ENCODE data around the gene CDC42EP4.

CDC42EP4 gene

GRCh38 chr17:73311781-73312641 lies at the start of gene CDC42EP4:
Gene CDC42EP4 (minus strand): TSS chr17:73312001. CDS start chr17:73286500, 25,501 bp downstream.
- peaks cover 6% of the 10 kb centered on the region; the same call in 1 of the 2 replicates for H3K4me1 ChIP-seq (ENCODE audit: control insufficient read depth, insufficient read depth, low read length)
- no peaks in the 10 kb centered on the region for H3K36me3 ChIP-seq (ENCODE audit: control insufficient read depth, insufficient read depth, low read length)
- no peaks in the 10 kb centered on the region; the same call in 1 of the 2 replicates for H3K27me3 ChIP-seq (ENCODE audit: control insufficient read depth, insufficient read depth, low read length)
- H3K9me3 ChIP-seq (ENCODE audit: control insufficient read depth, insufficient read depth, low read length) = no peaks in the 10 kb centered on the region
- no CpG with 5 or more reads among the region's 71 CpGs for WGBS (ENCODE audit: insufficient coverage, insufficient read length)
- H3K27ac ChIP-seq (ENCODE audit: low read length) = no peak within 1 kb of the TSS
- H3K4me3 ChIP-seq (ENCODE audit: low read length) = peak within 1 kb of the TSS; percentile 80
- DNase-seq (ENCODE audit: low read depth, low spot score) = peak; percentile 68

- Histone ChIP-seq H3K4me3 (ENCODE audit: low read length) (no peak overlapping the region), H3K36me3 (ENCODE audit: control insufficient read depth, insufficient read depth, low read length) (no peaks in the 10 kb centered on the region), H3K27ac (ENCODE audit: low read length) (no peak overlapping the region), H3K9me3 (ENCODE audit: control insufficient read depth, insufficient read depth, low read length) (no peaks in the 10 kb centered on the region), H3K27me3 (ENCODE audit: control insufficient read depth, insufficient read depth, low read length) (no peaks in the 10 kb centered on the region), H3K4me1 (ENCODE audit: control insufficient read depth, insufficient read depth, low read length) (peaks cover 9% of the 10 kb centered on the region)
- no CpG with 5 or more reads among the region's 29 CpGs for WGBS (ENCODE audit: insufficient coverage, insufficient read length)
- DNase-seq (ENCODE audit: low read depth, low spot score) = no peak
Measured at GRCh38 chr17:73360961-73361761, 49.4 kb upstream of the CDC42EP4 start.

- no peak for DNase-seq (ENCODE audit: low read depth, low spot score)
- Histone ChIP-seq H3K4me3 (ENCODE audit: low read length) (no peak overlapping the region), H3K36me3 (ENCODE audit: control insufficient read depth, insufficient read depth, low read length) (no peaks in the 10 kb centered on the region), H3K4me1 (ENCODE audit: control insufficient read depth, insufficient read depth, low read length) (peaks cover 9% of the 10 kb centered on the region), H3K9me3 (ENCODE audit: control insufficient read depth, insufficient read depth, low read length) (no peaks in the 10 kb centered on the region), H3K27ac (ENCODE audit: low read length) (no peak overlapping the region), H3K27me3 (ENCODE audit: control insufficient read depth, insufficient read depth, low read length) (no peaks in the 10 kb centered on the region)
- WGBS (ENCODE audit: insufficient coverage, insufficient read length) = no CpG with 5 or more reads among the region's 7 CpGs
Measured at GRCh38 chr17:73359987-73360410, 48.2 kb upstream of the CDC42EP4 start.

- Histone ChIP-seq H3K36me3 (ENCODE audit: control insufficient read depth, insufficient read depth, low read length) (no peaks in the 10 kb centered on the region), H3K27ac (ENCODE audit: low read length) (no peak overlapping the region), H3K4me3 (ENCODE audit: low read length) (no peak overlapping the region), H3K9me3 (ENCODE audit: control insufficient read depth, insufficient read depth, low read length) (no peaks in the 10 kb centered on the region), H3K27me3 (ENCODE audit: control insufficient read depth, insufficient read depth, low read length) (no peaks in the 10 kb centered on the region), H3K4me1 (ENCODE audit: control insufficient read depth, insufficient read depth, low read length) (peaks cover 9% of the 10 kb centered on the region)
- DNase-seq (ENCODE audit: low read depth, low spot score) = no peak
- WGBS (ENCODE audit: insufficient coverage, insufficient read length) = no CpG with 5 or more reads among the region's 10 CpGs
Measured at GRCh38 chr17:73359352-73359751, 47.6 kb upstream of the CDC42EP4 start.

GRCh38 chr17:73358668-73359067 lies 46.9 kb upstream of the CDC42EP4 start:
- no CpG with 5 or more reads among the region's 9 CpGs for WGBS (ENCODE audit: insufficient coverage, insufficient read length)
- no peak overlapping the region for H3K27ac ChIP-seq (ENCODE audit: low read length)
- no peak for DNase-seq (ENCODE audit: low read depth, low spot score)
- no peaks in the 10 kb centered on the region for H3K36me3 ChIP-seq (ENCODE audit: control insufficient read depth, insufficient read depth, low read length)
- H3K9me3 ChIP-seq (ENCODE audit: control insufficient read depth, insufficient read depth, low read length) = no peaks in the 10 kb centered on the region
- no peaks in the 10 kb centered on the region for H3K27me3 ChIP-seq (ENCODE audit: control insufficient read depth, insufficient read depth, low read length)
- H3K4me1 ChIP-seq (ENCODE audit: control insufficient read depth, insufficient read depth, low read length) = peaks cover 8% of the 10 kb centered on the region
- no peak overlapping the region for H3K4me3 ChIP-seq (ENCODE audit: low read length)

- H3K27me3 ChIP-seq (ENCODE audit: control insufficient read depth, insufficient read depth, low read length) = no peaks in the 10 kb centered on the region
- no CpG with 5 or more reads among the region's 19 CpGs for WGBS (ENCODE audit: insufficient coverage, insufficient read length)
- no peaks in the 10 kb centered on the region for H3K9me3 ChIP-seq (ENCODE audit: control insufficient read depth, insufficient read depth, low read length)
- no peaks in the 10 kb centered on the region for H3K36me3 ChIP-seq (ENCODE audit: control insufficient read depth, insufficient read depth, low read length)
- no peak for DNase-seq (ENCODE audit: low read depth, low spot score)
- H3K4me1 ChIP-seq (ENCODE audit: control insufficient read depth, insufficient read depth, low read length) = peaks cover 8% of the 10 kb centered on the region
- no peak overlapping the region for H3K4me3 ChIP-seq (ENCODE audit: low read length)
- H3K27ac ChIP-seq (ENCODE audit: low read length) = no peak overlapping the region
Measured at GRCh38 chr17:73357981-73358380, 46.2 kb upstream of the CDC42EP4 start.

- no peak overlapping the region for H3K27ac ChIP-seq (ENCODE audit: low read length)
- WGBS (ENCODE audit: insufficient coverage, insufficient read length) = no CpG with 5 or more reads among the region's 9 CpGs
- no peaks in the 10 kb centered on the region for H3K27me3 ChIP-seq (ENCODE audit: control insufficient read depth, insufficient read depth, low read length)
Measured at GRCh38 chr17:73357318-73357717, 45.5 kb upstream of the CDC42EP4 start.

GRCh38 chr17:73356561-73357170 lies 44.9 kb upstream of the CDC42EP4 start:
- Histone ChIP-seq H3K4me1 (ENCODE audit: control insufficient read depth, insufficient read depth, low read length) (peaks cover 7% of the 10 kb centered on the region), H3K27me3 (ENCODE audit: control insufficient read depth, insufficient read depth, low read length) (no peaks in the 10 kb centered on the region), H3K27ac (ENCODE audit: low read length) (no peak overlapping the region), H3K4me3 (ENCODE audit: low read length) (no peak overlapping the region), H3K9me3 (ENCODE audit: control insufficient read depth, insufficient read depth, low read length) (no peaks in the 10 kb centered on the region), H3K36me3 (ENCODE audit: control insufficient read depth, insufficient read depth, low read length) (no peaks in the 10 kb centered on the region)
- DNase-seq (ENCODE audit: low read depth, low spot score) = no peak
- no CpG with 5 or more reads among the region's 8 CpGs for WGBS (ENCODE audit: insufficient coverage, insufficient read length)

More at GRCh38 chr17:73357318-73357717, 45.5 kb upstream of the CDC42EP4 start:
- peaks cover 8% of the 10 kb centered on the region for H3K4me1 ChIP-seq (ENCODE audit: control insufficient read depth, insufficient read depth, low read length)
- no peak overlapping the region for H3K4me3 ChIP-seq (ENCODE audit: low read length)
- H3K36me3 ChIP-seq (ENCODE audit: control insufficient read depth, insufficient read depth, low read length) = no peaks in the 10 kb centered on the region
- no peak for DNase-seq (ENCODE audit: low read depth, low spot score)
- no peaks in the 10 kb centered on the region for H3K9me3 ChIP-seq (ENCODE audit: control insufficient read depth, insufficient read depth, low read length)

GRCh38 chr17:73354423-73355284 lies 42.9 kb upstream of the CDC42EP4 start:
- Histone ChIP-seq H3K4me3 (ENCODE audit: low read length) (no peak overlapping the region), H3K27ac (ENCODE audit: low read length) (no peak overlapping the region), H3K9me3 (ENCODE audit: control insufficient read depth, insufficient read depth, low read length) (no peaks in the 10 kb centered on the region), H3K4me1 (ENCODE audit: control insufficient read depth, insufficient read depth, low read length) (peaks cover 3% of the 10 kb centered on the region; the same call in 1 of the 2 replicates), H3K27me3 (ENCODE audit: control insufficient read depth, insufficient read depth, low read length) (no peaks in the 10 kb centered on the region), H3K36me3 (ENCODE audit: control insufficient read depth, insufficient read depth, low read length) (no peaks in the 10 kb centered on the region)
- DNase-seq (ENCODE audit: low read depth, low spot score) = no peak
- no CpG with 5 or more reads among the region's 21 CpGs for WGBS (ENCODE audit: insufficient coverage, insufficient read length)
